ENCODE data around the gene DTX3L.

The DTX3L gene

DNA sequence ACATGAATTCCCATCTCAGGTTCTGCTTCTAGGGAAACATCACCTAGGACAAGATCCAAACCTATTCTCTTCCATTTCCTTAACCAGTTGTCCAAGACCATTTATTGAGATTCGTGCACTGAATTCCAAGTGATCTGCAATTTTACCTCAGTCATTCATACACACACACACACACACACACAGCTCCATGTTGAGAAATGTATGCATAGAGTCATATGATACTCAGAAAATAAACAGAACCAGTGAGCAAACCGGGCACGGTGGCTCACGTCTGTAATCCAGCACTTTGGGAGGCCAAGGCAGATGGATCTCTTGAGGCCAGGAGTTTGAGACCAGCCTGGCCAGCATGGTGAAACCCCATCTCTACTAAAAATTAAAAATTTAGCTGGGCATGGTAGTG lies 43.3 kb upstream of the DTX3L start:
- Mint-ChIP-seq H3K36me3 (ENCODE audit: low read depth) (no peaks in the 10 kb centered on the region), H3K27ac (no peak overlapping the region), H3K9me3 (no peaks in the 10 kb centered on the region), H3K27me3 (ENCODE audit: low read depth, poor library complexity) (peaks cover 22% of the 10 kb centered on the region), H3K4me1 (no peaks in the 10 kb centered on the region), H3K4me3 (no peak overlapping the region)
- no peak for DNase-seq
- TF ChIP-seq, protein P1, sequence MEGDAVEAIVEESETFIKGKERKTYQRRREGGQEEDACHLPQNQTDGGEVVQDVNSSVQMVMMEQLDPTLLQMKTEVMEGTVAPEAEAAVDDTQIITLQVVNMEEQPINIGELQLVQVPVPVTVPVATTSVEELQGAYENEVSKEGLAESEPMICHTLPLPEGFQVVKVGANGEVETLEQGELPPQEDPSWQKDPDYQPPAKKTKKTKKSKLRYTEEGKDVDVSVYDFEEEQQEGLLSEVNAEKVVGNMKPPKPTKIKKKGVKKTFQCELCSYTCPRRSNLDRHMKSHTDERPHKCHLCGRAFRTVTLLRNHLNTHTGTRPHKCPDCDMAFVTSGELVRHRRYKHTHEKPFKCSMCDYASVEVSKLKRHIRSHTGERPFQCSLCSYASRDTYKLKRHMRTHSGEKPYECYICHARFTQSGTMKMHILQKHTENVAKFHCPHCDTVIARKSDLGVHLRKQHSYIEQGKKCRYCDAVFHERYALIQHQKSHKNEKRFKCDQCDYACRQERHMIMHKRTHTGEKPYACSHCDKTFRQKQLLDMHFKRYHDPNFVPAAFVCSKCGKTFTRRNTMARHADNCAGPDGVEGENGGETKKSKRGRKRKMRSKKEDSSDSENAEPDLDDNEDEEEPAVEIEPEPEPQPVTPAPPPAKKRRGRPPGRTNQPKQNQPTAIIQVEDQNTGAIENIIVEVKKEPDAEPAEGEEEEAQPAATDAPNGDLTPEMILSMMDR (IDR thresholded peaks at IDR 0.05): no peak

DNA sequence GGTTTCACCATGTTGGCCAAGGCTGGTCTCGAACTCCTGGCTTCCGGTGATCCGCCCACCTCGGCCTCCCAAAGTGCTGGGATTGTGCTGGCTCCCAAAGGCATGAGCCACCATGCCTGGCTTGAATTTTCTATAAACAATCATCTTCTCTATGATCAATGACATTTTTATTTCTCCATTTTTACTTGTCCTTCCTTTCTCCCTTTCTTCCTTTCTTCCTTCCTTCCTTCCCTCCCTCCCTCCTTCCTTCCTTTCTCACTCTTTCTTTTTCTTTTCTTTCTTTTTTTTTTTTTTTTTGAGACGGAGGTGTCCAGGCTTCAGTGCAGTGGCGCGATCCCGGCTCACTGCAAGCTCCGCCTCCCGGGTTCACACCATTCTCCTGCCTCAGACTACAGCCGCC lies 40.8 kb upstream of the DTX3L start:
- no peak overlapping the region for H3K4me3 Mint-ChIP-seq
- no peaks in the 10 kb centered on the region for H3K9me3 Mint-ChIP-seq
- peaks cover 19% of the 10 kb centered on the region for H3K27me3 Mint-ChIP-seq (ENCODE audit: low read depth, poor library complexity)
- TF ChIP-seq, protein P1 (IDR thresholded peaks at IDR 0.05): no peak
- no peaks in the 10 kb centered on the region for H3K36me3 Mint-ChIP-seq (ENCODE audit: low read depth)
- H3K27ac Mint-ChIP-seq: no peak overlapping the region
- no peak for DNase-seq
- H3K4me1 Mint-ChIP-seq: no peaks in the 10 kb centered on the region

DNA sequence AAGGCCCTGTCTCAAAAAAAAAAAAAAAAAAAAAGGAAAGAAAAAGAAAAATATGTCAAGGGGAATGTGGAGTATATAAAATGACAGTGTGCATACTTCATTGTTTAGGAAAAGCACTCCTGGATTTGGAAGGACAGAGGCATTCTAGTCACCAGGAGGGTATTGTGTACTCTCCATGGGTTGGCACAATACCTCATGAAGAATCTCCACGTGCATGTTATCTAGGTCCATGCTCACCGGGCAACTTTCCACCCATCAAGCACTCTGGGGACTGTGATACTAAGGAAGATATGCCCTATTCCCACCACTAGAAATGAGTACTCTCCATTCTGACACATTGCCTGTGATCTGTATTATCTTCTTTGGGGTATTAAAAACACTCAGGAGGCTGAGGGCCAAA lies 34.0 kb upstream of the DTX3L start:
- DNase-seq: no peak
- H3K9me3 Mint-ChIP-seq: no peaks in the 10 kb centered on the region
- no peaks in the 10 kb centered on the region for H3K36me3 Mint-ChIP-seq (ENCODE audit: low read depth)
- H3K27ac Mint-ChIP-seq: no peak overlapping the region
- TF ChIP-seq, protein P1 (IDR thresholded peaks at IDR 0.05): no peak
- H3K27me3 Mint-ChIP-seq (ENCODE audit: low read depth, poor library complexity): no peaks in the 10 kb centered on the region
- no peaks in the 10 kb centered on the region for H3K4me1 Mint-ChIP-seq
- no peak overlapping the region for H3K4me3 Mint-ChIP-seq

DNA sequence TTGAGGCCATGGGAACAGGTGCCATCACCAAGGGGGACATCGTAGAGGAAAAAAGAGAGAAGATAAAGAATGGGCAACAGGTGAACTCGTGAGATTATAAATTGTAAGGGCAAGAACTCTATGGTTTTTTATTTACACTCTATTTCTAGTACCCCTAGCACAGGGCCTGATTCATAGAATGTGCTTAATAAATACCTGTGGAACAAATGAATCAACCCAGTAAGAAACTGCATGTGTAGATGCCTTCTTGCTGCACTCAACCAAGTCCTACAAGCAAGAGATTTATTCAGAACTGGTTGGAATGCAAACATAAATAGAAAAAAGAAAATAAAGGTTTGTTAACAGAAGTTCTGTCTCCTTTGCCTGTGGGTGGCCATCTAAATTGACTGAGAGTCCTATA lies 30.7 kb upstream of the DTX3L start:
- no peak overlapping the region for H3K27ac Mint-ChIP-seq
- no peaks in the 10 kb centered on the region for H3K36me3 Mint-ChIP-seq (ENCODE audit: low read depth)
- DNase-seq: no peak
- H3K9me3 Mint-ChIP-seq: no peaks in the 10 kb centered on the region
- TF ChIP-seq, protein P1 (IDR thresholded peaks at IDR 0.05): no peak
- no peaks in the 10 kb centered on the region for H3K4me1 Mint-ChIP-seq
- peaks cover 4% of the 10 kb centered on the region for H3K27me3 Mint-ChIP-seq (ENCODE audit: low read depth, poor library complexity)
- no peak overlapping the region for H3K4me3 Mint-ChIP-seq

GRCh38 chr3:122533931-122534334 lies 30.2 kb upstream of the DTX3L start:
- Mint-ChIP-seq H3K27me3 (ENCODE audit: low read depth, poor library complexity) (peaks cover 4% of the 10 kb centered on the region), H3K27ac (no peak overlapping the region), H3K9me3 (no peaks in the 10 kb centered on the region), H3K36me3 (ENCODE audit: low read depth) (no peaks in the 10 kb centered on the region), H3K4me1 (no peaks in the 10 kb centered on the region), H3K4me3 (no peak overlapping the region)
- TF ChIP-seq, protein P1 (IDR thresholded peaks at IDR 0.05): no peak
- no peak for DNase-seq

- no peaks in the 10 kb centered on the region for H3K36me3 Mint-ChIP-seq (ENCODE audit: low read depth)
- no peak overlapping the region for H3K27ac Mint-ChIP-seq
- no peak overlapping the region for H3K4me3 Mint-ChIP-seq
- peaks cover 4% of the 10 kb centered on the region for H3K27me3 Mint-ChIP-seq (ENCODE audit: low read depth, poor library complexity)
- no peaks in the 10 kb centered on the region for H3K9me3 Mint-ChIP-seq
- H3K4me1 Mint-ChIP-seq: no peaks in the 10 kb centered on the region
- TF ChIP-seq, protein P1 (IDR thresholded peaks at IDR 0.05): no peak
- DNase-seq: no peak
Observed at GRCh38 chr3:122535964-122536631, 28.0 kb upstream of the DTX3L start.

All from nephron progenitor cell (in vitro differentiated cells).